IPS DF 6.9 (cell line): ENCODE data around the gene FMO1.

Experiments
- DNase-seq: peaks from one replicate; pipeline ENCODE4 v3.0.0-alpha.2; 2013; ENCODE audit warnings: low read depth, low spot score
- H3K27ac ChIP-seq: one replicate; pipeline ENCODE4 v1.5.1; 2013; ENCODE audit warnings: low read length, control low read depth
- H3K27me3 ChIP-seq: 2 replicates; pipeline ENCODE4 v1.6.1; 2013; ENCODE audit warnings: mild to moderate bottlenecking, low read length; ENCODE audit not compliant: control insufficient read depth, insufficient read depth
- H3K36me3 ChIP-seq: 2 replicates; pipeline ENCODE4 v1.6.1; 2013; ENCODE audit warnings: low read length; ENCODE audit not compliant: control insufficient read depth, insufficient read depth
- H3K4me1 ChIP-seq: 2 replicates; pipeline ENCODE4 v1.6.1; 2013; ENCODE audit warnings: low read length; ENCODE audit not compliant: control insufficient read depth, insufficient read depth
- H3K4me3 ChIP-seq: 2 replicates; pipeline ENCODE4 v1.5.1; 2013; ENCODE audit warnings: mild to moderate bottlenecking, low read length
- H3K9me3 ChIP-seq: 2 replicates; pipeline ENCODE4 v1.6.1; 2013; ENCODE audit warnings: low read length, inconsistent platforms; ENCODE audit not compliant: control insufficient read depth, insufficient read depth
- WGBS: extraction: QIAGEN DNeasy Blood & Tissue Kit; methylation state at CpG from one replicate; pipeline ENCODE4 v1.1.7; 2013; ENCODE audit warnings: mixed read lengths, missing lambda C conversion rate; ENCODE audit not compliant: insufficient read length, insufficient coverage; 5-methylcytosine and 5-hydroxymethylcytosine counted together

The FMO1 gene

DNA sequence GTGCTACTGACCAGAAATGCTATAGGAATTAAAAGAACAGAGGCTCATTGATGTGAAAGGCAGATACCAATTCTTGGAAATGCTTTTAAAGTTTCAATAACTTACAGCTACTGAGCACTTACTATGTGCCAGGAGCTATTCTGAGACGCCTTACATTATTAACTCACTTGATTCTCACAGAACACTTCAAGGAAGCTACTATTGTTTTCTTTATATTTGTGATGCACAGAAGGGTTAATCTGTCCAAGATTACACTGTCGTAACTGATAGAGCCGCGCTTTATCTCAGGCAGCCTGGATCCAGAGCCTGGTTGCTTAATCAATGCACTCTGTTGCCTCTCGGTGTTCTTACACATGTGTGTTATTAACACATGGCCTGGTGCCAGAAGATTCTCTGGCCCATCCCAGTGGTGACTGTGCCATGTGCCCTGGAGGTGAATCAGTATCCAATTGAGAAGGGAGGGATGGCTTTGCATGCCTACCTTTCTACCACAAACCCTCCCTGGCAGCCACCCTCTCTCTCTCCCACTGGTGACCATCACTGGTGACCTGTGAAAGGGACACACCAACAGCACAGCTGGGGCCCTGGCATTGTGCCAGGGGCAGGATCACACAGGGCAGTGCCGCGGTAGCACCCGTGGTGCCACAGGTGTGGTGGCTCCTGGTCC is 8.8 kb downstream of the FMO1 start:
- Histone ChIP-seq H3K4me1 (peaks cover 3% of the 10 kb centered on the region; the same call in 1 of the 2 replicates), H3K36me3 (no peaks in the 10 kb centered on the region), H3K9me3 (no peaks in the 10 kb centered on the region), H3K27me3 (no peaks in the 10 kb centered on the region), H3K4me3 (no peak overlapping the region), H3K27ac (no peak overlapping the region)
- DNase-seq: no peak
- no CpG with 5 or more reads among the region's 8 CpGs for WGBS

DNA sequence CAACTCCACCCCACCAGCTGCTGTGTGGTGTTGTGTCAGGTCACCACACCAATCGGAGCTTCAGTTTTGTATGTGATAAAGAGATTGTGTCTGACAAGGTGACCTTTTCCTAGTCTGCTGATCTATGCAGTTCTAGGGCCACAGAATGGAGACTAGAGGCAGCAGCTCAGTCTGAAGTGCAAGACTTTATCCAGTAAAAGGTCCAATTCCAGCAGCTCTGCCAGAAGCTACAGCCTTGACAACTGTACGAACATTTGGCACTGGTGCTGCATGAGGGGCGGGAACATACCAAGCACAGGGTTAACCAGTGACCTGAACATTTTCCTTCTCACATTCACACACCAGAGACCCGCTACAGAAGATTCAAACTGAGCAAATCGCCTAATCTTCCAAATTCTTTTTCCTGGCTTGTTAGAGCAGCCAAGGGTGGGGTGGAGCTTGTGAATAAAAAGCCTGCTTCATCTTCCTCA is 9.3 kb downstream of the FMO1 start:
- Histone ChIP-seq H3K9me3 (no peaks in the 10 kb centered on the region), H3K27me3 (no peaks in the 10 kb centered on the region), H3K27ac (no peak overlapping the region), H3K36me3 (no peaks in the 10 kb centered on the region), H3K4me1 (0 out of 2 replicates have a peak, but pooled peaks cover 2% of the 10 kb centered on the region), H3K4me3 (no peak overlapping the region)
- DNase-seq: no peak
- no CpG with 5 or more reads among the region's 5 CpGs for WGBS

DNA sequence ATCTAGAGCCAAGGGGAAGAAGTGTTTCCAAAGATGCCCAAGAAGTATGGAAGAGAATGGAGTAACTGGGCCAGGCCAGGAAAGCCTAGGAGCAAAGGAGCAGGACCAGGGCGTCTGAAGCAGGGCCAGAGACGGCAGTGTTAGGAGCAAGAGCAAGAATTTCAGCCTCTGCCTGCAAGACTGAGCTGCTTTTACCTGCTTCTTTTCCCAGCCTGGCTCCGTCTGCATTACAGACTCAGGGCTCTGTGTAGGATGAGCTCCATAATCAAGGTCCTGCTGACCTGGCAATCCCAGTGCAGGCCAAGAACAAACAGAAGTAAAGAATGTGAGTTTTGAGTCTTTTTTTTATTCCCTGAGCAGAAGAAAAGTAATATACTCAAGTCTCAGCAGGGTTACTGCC is 10.1 kb downstream of the FMO1 start:
- DNase-seq: no peak
- Histone ChIP-seq H3K36me3 (no peaks in the 10 kb centered on the region), H3K9me3 (no peaks in the 10 kb centered on the region), H3K27me3 (no peaks in the 10 kb centered on the region), H3K4me1 (0 out of 2 replicates have a peak, but pooled peaks cover 2% of the 10 kb centered on the region), H3K4me3 (no peak overlapping the region), H3K27ac (no peak overlapping the region)
- no CpG with 5 or more reads among the region's 3 CpGs for WGBS

DNA sequence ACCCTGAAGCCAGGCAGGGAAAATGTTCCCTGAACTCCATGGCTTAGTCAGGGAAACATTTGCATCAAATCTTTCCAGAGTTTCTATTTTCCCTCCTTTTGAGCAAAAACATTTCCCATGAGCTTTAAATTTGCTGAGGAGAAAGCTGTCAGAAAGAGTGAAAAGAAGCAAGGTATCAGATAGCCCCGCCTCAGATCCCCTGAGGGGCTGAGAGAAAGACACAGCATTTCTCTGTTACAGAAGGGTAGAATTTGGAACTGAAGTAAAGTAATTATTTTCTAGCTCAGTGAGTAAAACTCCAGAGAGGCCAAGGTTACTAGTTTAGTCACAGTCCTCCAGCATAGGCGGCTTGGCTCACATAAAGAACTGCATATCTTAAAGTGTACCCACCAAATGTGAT is 10.6 kb downstream of the FMO1 start:
- Histone ChIP-seq H3K27me3 (no peaks in the 10 kb centered on the region), H3K27ac (no peak overlapping the region), H3K4me3 (no peak overlapping the region), H3K4me1 (0 out of 2 replicates have a peak, but pooled peaks cover 2% of the 10 kb centered on the region), H3K36me3 (no peaks in the 10 kb centered on the region), H3K9me3 (no peaks in the 10 kb centered on the region)
- WGBS: no CpG with 5 or more reads among the region's 2 CpGs
- no peak for DNase-seq

DNA sequence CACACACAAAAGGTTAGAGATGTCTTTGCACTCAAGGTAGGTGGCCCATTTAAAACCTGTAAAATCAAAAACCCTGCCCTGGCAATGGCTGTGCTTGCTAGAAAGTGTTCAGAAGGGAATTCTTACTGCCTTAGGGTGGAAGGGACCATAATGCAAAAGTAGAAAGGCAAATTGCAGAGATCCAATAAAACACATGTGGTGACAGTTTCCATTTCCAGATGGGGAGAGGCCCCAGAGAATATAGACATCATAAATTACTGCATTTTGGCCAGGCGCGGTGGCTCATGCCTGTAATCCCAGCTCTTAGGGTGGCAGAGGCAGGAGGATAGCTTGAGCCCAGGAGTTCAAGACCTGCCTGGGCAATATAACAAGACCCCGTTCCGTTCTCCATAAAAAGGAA is 13.0 kb downstream of the FMO1 start:
- WGBS: no CpG with 5 or more reads among the region's 4 CpGs

DNA sequence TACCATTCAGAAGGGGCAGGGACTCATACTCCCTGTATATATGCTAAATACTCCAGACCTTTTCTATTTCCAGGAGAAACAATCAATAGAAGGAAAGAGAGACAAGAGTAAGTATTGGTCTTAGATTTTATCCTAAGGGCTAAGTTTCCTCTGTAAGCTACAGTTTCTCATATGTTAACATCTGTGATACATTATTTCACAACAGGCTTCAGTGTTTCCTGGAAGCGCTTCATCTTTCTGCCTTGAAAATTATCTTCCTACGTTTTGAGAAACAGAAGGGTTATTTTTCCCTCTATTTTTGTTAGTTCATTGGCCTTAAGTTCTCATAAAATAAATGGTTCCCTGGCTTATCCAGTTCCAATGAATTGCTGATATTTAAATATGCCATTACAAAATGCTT is 15.6 kb downstream of the FMO1 start:
- DNase-seq: no peak
- H3K36me3 ChIP-seq: no peaks in the 10 kb centered on the region
- no CpG with 5 or more reads among the region's 2 CpGs for WGBS
- 0 out of 2 replicates have a peak, but pooled peaks cover 2% of the 10 kb centered on the region for H3K4me1 ChIP-seq
- H3K9me3 ChIP-seq: no peaks in the 10 kb centered on the region
- H3K27me3 ChIP-seq: no peaks in the 10 kb centered on the region
- H3K27ac ChIP-seq: no peak overlapping the region
- H3K4me3 ChIP-seq: no peak overlapping the region

More for the DNA sequence above, 13.0 kb downstream of the FMO1 start:
- Histone ChIP-seq H3K9me3 (no peaks in the 10 kb centered on the region), H3K4me1 (0 out of 2 replicates have a peak, but pooled peaks cover 2% of the 10 kb centered on the region), H3K27me3 (no peaks in the 10 kb centered on the region), H3K36me3 (no peaks in the 10 kb centered on the region), H3K4me3 (no peak overlapping the region), H3K27ac (no peak overlapping the region)
- DNase-seq: no peak

DNA sequence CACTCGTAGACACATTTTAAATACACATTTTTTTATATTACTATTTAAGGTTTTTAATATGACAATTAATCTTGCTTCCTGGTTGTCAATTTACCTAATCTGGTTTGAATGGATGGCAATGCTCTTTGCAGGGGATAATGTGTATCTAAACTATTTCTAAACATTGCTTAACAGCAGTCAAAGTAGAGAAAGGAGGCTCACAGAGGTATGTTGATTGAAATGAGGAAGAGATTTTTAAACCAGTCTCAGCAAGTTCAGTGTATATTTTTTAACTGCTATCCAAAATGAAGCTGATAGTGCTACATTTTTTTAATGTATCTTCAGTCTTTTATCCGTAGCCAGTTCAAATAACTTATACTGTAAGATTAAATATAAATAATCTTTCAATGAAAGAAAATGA is 17.4 kb downstream of the FMO1 start:
- 100% methylated on average over 1 of the region's 2 CpGs for WGBS
- Histone ChIP-seq H3K4me1 (no peaks in the 10 kb centered on the region), H3K27me3 (no peaks in the 10 kb centered on the region), H3K9me3 (no peaks in the 10 kb centered on the region), H3K27ac (no peak overlapping the region), H3K36me3 (no peaks in the 10 kb centered on the region), H3K4me3 (no peak overlapping the region)
- DNase-seq: no peak

DNA sequence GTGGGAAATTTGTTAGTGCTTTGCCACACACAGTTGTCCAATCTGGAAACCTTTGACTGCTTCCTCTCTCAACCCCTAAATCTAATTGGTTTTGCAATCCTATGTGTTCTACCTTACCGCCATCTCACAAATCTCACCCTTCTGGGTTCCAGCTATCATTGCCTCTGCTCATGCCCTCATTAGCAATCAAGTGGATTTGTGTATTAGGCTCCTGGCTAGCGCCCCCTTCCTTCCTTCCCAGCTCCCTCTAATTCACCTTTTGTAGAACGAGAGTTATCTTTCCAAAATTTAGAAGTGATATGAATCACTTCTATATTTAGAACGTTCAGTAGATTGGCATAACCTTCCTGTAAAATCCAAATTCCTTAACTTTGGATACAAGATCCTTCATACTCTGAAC is 18.6 kb downstream of the FMO1 start:
- no CpG with 5 or more reads among the region's 4 CpGs for WGBS
- DNase-seq: no peak

DNA sequence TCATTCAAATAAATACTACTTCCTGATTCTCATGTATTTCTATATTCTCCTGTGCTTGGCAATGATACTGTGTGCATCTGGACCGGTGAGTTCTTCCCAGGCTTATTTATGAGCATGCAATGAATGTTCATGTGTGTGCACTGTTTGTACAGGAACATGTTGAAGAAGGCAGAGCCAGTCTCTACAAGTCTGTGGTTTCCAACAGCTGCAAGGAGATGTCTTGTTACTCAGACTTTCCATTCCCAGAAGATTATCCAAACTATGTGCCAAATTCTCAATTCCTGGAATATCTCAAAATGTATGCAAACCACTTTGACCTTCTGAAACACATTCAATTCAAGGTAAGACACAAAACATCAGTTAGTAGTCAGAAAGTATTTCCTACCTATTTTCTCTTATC is 19.1 kb downstream of the FMO1 start:
- H3K27me3 ChIP-seq: no peaks in the 10 kb centered on the region
- no peaks in the 10 kb centered on the region for H3K9me3 ChIP-seq
- DNase-seq: no peak
- no peaks in the 10 kb centered on the region for H3K36me3 ChIP-seq
- WGBS: no CpG with 5 or more reads among the region's 1 CpG
- H3K27ac ChIP-seq: no peak overlapping the region
- H3K4me1 ChIP-seq: no peaks in the 10 kb centered on the region
- H3K4me3 ChIP-seq: no peak overlapping the region

More for the DNA sequence above, 18.6 kb downstream of the FMO1 start:
- no peaks in the 10 kb centered on the region for H3K27me3 ChIP-seq
- no peaks in the 10 kb centered on the region for H3K4me1 ChIP-seq
- H3K36me3 ChIP-seq: no peaks in the 10 kb centered on the region
- no peak overlapping the region for H3K4me3 ChIP-seq
- no peaks in the 10 kb centered on the region for H3K9me3 ChIP-seq
- H3K27ac ChIP-seq: no peak overlapping the region

DNA sequence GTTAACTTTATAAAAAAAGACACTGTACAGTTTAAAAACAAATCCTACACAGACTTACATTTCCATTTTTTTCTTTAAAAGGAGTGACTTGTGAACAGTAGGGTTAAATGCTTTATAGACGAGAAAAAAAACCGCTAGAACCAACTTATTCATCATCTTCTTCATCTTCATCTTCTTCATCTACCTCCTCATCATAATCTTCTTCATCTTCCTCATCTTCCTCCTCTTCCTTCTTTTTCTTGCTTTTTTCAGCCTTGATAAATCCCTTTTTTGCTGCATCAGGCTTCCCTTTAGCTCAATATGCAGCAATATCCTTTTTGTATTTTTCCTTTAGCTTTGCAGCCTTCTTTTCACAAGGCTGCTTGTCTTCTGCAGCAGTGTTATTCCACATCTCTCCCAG is 22.5 kb downstream of the FMO1 start:
- no peak overlapping the region for H3K27ac ChIP-seq
- no peaks in the 10 kb centered on the region for H3K36me3 ChIP-seq
- no peak for DNase-seq
- no peaks in the 10 kb centered on the region for H3K27me3 ChIP-seq
- WGBS: 100% methylated on average over 2 of the region's 2 CpGs
- no peaks in the 10 kb centered on the region for H3K4me1 ChIP-seq
- no peaks in the 10 kb centered on the region for H3K9me3 ChIP-seq
- H3K4me3 ChIP-seq: no peak overlapping the region

DNA sequence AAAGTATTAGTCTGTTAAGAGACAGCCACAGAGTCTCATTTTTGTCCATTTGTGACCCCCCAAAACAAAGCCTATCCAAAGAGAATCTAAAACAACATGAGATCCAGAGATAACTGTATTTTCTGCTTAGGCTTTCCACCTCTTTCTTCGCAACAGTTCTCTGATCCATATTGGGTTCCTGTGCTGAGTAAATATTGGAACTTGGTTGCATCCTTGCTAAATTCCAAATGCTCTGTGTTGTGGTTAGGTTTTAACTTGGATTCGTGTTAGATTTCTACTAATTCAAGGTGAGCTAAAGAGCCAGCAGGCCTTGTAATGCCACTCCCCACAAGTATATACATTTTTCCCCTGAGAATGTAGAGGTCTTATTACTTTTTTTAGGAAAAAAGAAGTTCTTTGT is 29.2 kb downstream of the FMO1 start:
- Histone ChIP-seq H3K27me3 (no peaks in the 10 kb centered on the region), H3K4me3 (no peak overlapping the region), H3K9me3 (no peaks in the 10 kb centered on the region), H3K27ac (no peak overlapping the region), H3K4me1 (no peaks in the 10 kb centered on the region), H3K36me3 (no peaks in the 10 kb centered on the region)
- DNase-seq: no peak
- no CpG with 5 or more reads among the region's 2 CpGs for WGBS
